M059J (cell line): ENCODE results near the gene TRRAP. TPM values are rescaled to one million over a fixed set of nuclear protein-coding genes. Genes with fewer than 3 reads are reported as not detected.

Experiments used
- DNase-seq: peaks from one replicate; pipeline ENCODE4 v3.0.0-alpha.2; 2012; ENCODE audit warnings: low read depth
- total RNA-seq: library from RNA; depleted of rRNA; stranded (reverse); fragments of >200 nt; shearing (Covaris generic); gene quantifications from 2 replicates; pipeline ENCODE4 v1.2.3, GENCODE V29; 2014

The TRRAP gene
- total RNA-seq, 1 experiment from 2014 or later: 25.4 TPM

DNA sequence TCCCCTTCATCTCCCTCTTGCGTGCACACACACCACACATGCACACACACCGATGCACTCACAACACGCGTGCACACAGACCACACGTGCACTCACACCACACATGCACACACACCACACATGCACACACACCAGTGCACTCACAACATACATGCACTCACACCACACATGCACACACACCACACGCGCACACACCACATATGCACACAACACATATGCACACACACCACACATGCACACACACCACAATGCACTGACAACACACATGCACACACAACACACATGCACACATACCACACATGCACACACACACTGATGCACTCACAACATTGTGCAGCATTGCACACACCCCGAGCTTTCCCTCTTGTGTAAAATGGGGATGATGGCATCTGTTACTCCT, 68.1 kb downstream of the TRRAP start:
- DNase-seq: no peak

DNA sequence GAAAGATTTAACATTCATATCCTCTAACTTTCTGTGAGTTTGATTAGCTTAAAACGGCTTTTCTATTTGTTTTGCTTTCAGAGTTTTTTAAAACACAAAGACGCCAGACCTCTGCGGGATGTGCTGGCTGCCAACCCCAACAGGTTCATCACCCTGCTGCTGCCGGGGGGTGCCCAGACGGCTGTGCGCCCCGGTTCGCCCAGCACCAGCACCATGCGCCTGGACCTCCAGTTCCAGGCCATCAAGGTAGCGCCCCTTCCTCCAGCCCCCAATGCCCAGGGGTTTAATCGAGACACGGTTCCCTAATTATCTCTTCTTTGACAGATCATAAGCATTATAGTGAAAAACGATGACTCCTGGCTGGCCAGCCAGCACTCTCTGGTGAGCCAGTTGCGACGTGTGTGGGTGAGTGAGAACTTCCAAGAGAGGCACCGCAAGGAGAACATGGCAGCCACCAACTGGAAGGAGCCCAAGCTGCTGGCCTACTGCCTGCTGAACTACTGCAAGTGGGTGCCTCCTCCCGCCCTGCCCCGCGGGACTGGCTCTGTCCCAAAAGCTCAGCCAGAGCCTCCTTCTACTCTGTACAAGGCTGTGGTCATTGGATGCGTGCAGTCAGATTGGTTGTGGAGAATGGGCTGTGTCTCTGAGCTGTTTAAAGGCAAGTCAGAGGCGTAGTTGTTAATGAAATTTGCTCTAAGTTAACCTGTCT, 71.2 kb downstream of the TRRAP start:
- DNase-seq: no peak

DNA sequence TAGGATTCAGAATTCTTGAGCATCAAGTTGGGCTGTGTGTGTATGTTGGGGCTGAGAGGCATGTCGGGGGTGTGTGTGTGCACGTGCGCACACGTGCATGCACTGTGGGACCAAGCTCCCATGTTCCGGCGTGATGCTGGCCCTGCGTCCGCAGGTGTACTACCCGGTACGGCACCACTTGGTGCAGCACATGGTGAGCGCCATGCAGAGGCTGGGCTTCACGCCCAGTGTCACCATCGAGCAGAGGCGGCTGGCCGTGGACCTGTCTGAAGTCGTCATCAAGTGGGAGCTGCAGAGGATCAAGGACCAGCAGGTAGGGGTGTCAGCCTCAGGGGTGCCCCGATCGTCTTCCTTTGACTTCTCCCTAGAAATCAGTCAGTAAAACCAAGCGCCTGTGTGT, 77.7 kb downstream of the TRRAP start:
- DNase-seq: no peak

DNA sequence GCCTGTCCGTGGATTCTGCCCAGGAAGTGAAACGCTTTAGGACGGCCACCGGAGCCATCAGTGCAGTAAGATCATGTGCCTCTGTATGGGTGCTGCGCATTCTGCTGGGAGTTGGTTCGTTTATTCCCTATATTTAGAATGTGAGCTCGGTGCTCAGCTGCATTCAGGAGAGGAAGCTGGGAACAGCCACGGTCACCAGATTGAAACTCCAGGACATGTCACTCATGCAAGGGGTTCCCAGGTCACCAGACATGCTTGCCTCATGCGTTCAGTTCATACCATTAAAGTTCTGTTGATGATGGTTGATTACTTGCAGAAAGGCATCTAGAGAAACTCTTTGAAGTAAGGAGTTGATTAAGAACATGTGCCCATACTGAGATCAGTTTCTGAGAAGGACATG, 78.1 kb downstream of the TRRAP start:
- DNase-seq: no peak

DNA sequence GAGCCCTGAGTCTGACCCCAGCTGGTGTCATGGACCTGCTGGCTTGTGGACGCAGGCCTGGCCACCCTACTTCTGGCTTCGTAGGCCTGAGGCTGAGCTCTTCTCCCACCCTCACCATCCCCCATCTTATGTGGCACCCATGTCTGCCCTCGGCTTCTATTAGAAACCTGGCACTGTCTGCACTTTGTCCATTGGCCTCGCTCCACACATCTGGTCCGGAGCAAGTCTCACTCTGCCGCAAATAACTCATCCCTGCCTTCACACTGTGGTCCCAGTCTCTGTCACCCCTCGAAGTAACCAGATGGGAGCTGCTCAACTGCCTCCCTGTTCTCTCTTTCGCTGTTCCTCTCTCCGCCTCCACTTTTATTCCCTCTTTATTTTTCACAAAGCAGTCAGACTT, 78.6 kb downstream of the TRRAP start:
- no peak for DNase-seq

- no peak for DNase-seq
Measured at GRCh38 chr7:98957766-98958165, 79.4 kb downstream of the TRRAP start.

GRCh38 chr7:98958968-98959367, 80.6 kb downstream of the TRRAP start:
- DNase-seq: no peak

DNA sequence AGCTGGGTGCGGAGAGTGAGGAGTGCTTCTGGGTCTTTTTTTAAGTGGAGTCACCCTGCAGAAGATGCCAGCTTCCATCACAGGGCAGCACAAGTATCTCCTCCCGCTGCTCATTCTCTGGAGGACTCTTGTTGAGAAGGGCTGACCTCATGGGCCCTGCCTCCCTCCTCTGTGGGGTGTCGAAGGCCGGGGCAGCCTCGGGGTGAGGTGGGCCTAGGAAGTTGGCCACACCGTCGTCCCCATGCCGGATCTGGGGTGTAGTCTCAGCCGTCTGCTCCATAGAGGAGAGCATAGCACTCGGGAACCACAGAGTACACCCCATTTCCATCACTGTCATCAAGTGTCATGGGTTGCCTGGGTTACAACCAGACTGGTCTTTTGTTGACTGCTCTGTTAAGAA, 85.0 kb downstream of the TRRAP start:
- DNase-seq: no peak

GRCh38 chr7:98964596-98964995, 86.3 kb downstream of the TRRAP start:
- DNase-seq: no peak

GRCh38 chr7:98968621-98969020, 90.3 kb downstream of the TRRAP start:
- DNase-seq: no peak

DNA sequence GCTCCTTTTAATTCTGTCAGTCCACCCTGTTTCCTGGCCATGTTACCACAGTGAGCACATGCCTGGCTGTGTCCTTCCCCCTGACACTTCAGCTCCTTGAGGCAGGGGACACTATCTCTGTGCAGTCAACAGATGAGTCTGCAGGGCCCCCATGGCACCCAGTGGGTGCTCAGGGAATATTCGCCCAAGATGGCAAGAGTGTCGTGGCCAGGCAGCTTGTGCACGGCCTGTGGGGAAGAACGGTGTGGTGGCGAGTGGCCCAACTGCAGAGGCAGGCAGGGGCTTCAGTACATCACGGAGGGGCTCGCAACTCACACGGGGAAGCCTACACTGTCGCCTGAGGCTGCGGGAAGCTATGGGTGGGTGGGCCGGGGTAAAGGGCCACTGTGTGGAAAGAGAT, 91.1 kb downstream of the TRRAP start:
- no peak for DNase-seq

DNA sequence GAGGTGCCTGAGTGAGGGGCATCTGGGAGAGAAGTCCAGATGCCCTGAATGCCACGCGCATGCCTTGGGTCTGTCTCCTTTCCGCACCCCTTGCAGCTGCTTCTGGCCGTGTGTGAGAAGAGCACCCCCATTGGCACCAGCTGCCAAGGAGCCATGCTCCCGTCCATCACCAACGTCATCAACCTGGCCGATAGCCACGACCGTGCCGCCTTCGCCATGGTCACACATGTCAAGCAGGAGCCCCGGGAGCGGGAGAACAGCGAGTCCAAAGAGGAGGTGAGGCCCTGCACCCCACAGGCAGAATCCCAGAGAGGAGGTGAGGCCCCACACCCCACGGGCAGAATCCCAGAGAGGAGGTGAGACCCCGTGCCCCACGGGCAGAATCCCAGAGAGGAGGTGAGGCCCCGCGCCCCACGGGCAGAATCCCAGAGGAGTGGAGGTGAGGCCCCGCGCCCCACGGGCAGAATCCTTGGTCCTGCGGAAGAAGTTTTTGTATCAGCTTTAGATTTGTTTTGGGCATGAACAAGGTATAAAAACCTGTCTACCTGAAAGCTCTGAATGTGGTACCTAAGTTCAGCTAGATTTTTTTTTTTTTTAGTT, 91.8 kb downstream of the TRRAP start:
- no peak for DNase-seq

- DNase-seq: no peak
Measured at GRCh38 chr7:98970805-98971204, 92.5 kb downstream of the TRRAP start.

DNA sequence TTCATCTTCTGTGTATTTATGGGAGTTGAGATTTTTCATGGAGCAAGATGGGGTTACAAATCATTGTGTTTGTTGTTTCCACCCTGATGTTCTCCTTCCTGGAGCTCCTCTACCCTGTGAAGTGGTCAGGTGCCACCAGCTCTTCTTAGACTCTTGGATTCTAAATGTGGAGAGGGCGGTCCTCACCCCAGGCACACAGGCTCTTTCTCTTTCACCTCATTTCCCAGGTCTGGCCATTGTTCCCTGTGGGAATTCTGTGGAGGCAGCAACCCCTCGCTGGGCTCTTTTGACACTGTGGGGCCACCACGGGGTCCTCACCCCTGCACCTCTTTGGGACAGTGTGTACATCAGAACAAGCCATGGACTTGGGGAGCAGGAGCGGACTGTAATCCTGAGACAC, 95.9 kb downstream of the TRRAP start:
- DNase-seq: no peak

DNA sequence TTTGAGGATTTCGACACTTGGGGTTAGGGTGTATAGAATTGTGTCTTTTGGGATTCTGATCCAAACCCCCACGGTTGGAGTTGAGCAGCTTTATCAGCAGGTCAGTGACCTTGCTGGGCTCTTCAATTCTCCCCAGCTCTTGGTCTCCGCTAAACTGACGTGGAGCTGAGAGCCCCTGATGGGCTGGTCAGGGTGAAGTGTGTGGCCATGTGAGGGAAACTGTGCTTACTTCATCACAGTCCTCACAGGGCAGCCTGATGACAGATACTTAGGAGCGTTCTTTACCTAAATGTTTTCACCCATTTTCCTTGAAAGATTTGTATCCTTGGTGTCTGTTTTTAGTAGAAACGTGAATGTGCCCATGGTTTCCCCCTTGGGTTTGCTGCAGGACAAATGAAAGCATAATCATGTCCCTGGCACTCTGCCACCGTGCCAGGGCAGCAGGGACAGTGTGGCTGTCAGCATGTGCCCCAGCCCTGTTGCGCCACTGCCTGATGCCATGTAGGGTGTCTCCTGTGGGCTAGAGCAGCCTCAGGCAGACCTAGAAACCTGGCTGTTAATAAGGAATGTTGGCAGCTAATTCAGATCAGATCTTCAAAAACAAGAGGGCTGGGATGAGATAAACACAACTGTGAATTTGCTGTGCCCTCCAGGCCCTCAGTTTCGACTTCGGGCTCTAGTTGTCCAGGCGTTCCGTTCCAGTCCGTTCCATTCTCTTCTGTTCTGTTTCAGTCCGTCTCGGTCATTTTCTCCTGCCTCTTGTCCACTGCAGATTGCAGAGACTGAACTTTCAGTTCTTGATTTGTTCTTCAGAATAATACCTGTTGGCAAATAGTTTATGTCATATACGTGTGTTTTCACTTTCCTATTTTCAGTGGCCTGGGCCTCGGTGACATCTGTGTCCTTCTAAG, 96.8 kb downstream of the TRRAP start:
- DNase-seq: no peak

DNA sequence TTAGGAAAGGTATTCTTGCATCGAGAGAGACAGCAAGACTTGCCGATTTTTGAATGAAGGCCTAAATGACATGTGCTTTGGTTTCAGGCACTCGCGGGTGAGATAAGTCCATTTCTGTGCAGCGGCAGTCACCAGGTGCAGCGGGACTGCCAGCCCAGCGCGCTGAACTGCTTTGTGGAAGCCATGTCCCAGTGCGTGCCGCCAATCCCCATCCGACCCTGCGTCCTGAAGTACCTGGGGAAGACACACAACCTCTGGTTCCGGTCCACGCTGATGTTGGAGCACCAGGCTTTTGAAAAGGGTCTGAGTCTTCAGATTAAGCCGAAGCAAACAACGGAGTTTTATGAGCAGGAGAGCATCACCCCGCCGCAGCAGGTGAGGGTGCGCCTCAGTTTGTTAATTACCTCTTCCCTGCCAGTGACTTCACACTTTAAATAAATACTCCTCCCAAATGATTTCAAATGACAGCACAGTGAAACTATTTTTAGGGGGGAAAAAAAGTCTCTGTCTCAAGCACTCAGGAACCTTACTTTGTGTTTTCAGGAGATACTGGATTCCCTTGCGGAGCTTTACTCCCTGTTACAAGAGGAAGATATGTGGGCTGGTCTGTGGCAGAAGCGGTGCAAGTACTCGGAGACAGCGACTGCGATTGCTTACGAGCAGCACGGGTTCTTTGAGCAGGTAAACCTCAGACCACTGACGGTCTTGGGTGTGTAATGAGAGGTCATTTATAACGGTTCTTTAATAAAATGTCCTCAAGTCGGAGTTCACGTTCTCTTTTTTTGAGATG, 98.3 kb downstream of the TRRAP start:
- no peak for DNase-seq

GRCh38 chr7:98978672-98979071, 100.3 kb downstream of the TRRAP start:
- DNase-seq: no peak

- DNase-seq: no peak
Measured at GRCh38 chr7:98981701-98982100, 103.4 kb downstream of the TRRAP start.

GRCh38 chr7:98982686-98983085, 104.4 kb downstream of the TRRAP start:
- no peak for DNase-seq

DNA sequence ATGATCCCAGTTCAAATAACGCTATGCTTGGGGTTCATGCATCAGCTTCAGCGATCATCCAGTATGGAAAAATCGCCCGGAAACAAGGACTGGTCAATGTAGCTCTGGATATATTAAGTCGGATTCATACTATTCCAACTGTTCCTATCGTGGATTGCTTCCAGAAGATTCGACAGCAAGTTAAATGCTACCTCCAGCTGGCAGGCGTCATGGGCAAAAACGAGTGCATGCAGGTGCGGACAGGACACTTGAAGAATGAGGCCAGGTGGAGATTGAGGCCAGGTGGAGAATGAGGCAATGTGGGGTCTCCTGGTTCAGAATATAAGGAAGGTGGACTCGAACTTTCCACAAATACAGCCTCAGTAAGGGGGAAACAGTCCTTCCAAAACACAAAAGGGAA, 105.8 kb downstream of the TRRAP start:
- no peak for DNase-seq

GRCh38 chr7:98985406-98985805, 107.1 kb downstream of the TRRAP start:
- no peak for DNase-seq

- DNase-seq: no peak
Measured at GRCh38 chr7:98985945-98986344, 107.6 kb downstream of the TRRAP start.
